NCI-H2196 (cell line): ENCODE measurements around the gene CIAO3.

Source experiments
- DNase-seq: peaks from one replicate; lab custom pipeline; 2025; ENCODE audit not compliant: unreplicated experiment; lab: John Stamatoyannopoulos, UW

The CIAO3 gene

DNA sequence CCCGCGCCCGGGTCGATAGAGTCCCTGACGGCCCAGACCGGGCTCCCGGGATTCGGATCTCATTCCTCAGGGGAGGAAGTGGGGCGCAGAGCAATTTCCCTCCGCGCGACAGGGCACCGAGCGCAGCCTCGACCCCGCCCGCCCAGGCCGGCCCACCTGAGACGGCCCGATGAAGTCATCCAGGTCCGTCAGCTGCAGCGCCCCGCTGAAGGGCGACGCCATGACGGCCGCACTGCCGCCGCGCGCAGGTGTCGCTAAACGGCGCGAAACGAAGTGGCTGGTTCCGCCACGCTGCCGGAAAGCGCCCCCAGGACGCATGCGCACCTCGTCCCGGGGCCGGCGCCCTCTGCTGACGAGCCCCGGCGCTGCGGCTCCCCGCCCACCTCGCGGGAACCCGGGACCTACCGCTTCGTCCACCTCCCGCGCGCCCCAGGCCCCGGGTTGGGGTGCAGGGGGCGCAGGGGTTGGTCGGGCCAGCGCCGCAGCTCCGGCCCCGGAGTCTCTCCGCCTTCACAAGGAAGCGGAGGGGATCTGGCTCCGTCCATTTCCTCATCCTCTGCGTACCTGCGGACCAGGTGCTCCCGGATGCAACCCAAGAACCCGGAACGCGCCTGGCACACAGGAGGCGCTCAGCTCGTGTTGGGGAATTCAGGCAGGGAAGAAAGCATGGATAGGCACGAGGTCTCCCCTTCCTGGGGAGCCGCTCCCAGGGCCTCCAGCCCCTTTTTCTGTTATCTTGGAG lies at the start of gene CIAO3:
Gene CIAO3 (minus strand): TSS at position 234 of the 742 bp plus-strand sequence. CDS start 12 bp downstream, at position 222.
- peak; percentile 96 for DNase-seq

DNA sequence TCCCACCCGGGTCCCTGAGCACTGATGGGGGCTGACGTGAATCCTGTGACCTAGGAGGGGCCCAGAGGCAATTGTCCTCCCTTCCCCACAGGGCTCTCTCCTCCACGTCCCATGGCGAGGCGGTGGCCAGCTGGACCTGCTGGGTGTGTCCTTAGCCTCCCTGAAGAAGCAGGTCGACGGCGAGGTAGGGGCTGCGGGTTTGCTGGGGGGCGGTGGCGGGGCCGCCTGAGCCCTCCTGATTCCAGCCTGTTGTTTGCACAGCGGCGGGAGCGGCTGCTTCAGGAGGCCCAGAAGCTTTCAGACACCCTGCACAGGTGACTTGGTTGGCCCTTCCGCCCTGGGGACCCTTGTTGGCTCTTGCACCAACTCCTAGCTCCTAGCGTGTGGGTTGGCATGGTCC lies 49.3 kb upstream of the CIAO3 start:
- DNase-seq, result no peak

DNA sequence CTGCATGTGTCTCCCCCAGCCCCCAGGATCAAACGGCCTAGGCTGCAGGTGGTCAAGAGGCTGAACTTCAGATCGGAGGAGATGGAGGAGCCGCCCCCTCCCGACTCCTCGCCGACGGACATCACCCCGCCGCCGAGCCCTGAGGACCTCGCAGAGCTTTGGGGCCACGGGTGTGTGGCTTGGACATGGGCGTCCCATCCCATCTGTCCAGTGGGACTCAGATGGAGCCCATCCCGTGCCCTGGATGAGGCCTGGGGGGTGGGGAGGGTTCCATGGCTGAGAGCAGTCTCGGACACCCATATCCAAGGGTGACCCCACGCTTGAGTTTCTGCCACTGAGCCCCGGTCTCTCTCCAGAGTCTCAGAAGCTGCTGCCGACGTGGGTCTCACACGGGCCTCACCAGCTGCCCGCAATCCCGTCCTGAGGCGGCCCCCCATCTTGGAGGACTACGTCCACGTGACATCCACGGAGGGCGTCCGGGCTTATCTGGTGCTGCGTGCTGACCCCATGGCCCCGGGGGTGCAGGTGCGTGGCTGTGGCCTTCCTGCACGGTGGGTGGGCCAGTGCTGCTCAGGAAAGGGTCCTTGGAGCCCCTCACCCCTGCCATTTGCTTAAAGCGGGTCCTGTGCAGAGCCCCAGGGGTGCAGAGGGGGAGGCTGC lies 48.5 kb upstream of the CIAO3 start:
- no peak for DNase-seq

GRCh38 chr16:788399-789126 lies 47.8 kb upstream of the CIAO3 start, which contains the start of gene CHTF18:
TSS of gene CHTF18 (plus strand) at chr16:788620. CDS start at chr16:788685, 65 bp downstream.
- DNase-seq, result peak; percentile 92

- no peak for DNase-seq
These were observed 47.2 kb upstream of the CIAO3 start, which contains the start of gene RPUSD1 for GRCh38 chr16:787978-788398. TSS of gene RPUSD1 (minus strand) at chr16:788381. CDS start at chr16:787737, 644 bp downstream.

DNA sequence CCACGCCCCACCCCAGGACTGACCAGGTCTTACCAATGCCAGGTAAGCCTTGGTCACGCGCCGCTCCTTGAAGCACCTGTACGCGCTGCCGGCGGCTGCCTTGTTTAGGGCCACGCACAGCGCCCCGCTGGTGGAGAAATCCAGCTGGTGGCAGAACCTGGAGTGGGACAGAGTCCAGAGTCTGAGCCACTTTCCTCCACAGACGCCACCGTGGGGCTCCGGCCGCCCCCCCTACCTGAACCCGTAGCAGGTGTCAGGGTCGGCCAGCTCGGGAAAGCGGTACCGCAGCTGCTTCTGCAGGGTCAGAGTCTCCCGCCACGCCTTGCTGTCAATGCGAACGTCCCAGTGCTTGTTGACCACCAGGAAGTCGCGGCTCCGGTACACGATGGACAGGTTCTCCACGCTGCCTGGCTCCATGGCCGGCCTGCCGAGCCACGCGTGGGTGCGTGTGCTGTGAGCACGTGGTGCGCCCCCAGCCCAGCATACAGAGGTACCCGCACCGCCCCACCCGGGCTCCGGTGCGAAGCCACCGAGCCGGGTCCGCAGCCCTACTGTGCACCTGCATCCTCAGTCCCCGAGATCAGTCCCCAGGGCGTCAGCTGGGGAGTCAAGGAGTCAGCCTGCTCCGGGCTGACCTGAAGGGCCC lies 46.6 kb upstream of the CIAO3 start:
- DNase-seq, result no peak

DNA sequence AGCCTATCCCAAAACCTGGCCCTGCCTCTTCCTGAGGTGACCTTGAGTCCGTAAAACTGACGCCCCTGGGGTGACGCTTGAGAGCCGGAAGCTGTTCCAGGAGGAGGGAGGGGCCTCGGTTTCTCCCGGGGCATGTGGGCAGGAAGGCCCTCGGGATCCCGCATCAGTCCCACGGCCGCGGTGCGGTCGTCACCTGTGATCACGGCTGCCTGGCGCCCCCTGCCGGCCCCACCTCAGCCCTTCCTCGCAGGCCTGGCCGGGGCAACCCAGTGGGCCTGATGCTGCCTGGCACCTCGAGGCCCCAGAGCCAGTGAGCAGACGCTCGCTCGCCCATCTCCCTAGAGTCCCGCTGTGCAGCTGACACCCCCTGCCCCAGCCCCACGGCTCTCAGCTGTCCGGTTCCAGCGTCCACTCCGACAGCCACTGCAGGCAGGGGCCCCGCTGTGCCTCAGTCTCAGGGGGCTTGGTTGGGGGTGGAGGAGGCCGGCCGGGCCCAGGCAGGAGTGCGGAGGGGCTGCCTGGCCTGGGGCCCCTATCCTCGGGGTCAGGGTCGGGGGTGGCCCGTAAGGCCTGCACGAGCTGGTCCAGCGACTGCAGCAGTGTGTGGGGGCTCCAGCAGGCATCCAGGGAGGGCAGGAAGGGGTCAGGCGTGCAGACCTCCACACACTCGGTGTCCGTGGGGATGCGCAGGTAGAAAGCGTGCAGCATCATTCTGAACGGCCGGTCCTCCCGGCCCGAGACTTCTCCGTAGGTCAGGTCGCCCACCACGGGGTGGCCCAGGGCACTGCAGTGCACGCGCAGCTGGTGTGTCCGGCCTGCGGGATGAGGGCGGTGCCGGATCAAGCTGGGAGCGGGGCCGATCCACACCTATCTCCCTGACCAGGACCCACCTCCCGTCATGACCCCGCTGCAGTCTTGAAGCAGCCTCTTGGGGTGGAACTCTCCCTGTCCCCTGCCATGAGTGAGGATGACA lies 45.1 kb upstream of the CIAO3 start:
- DNase-seq, result peak; percentile 33

- no peak for DNase-seq
These were observed 43.6 kb upstream of the CIAO3 start for GRCh38 chr16:784431-784830.

DNA sequence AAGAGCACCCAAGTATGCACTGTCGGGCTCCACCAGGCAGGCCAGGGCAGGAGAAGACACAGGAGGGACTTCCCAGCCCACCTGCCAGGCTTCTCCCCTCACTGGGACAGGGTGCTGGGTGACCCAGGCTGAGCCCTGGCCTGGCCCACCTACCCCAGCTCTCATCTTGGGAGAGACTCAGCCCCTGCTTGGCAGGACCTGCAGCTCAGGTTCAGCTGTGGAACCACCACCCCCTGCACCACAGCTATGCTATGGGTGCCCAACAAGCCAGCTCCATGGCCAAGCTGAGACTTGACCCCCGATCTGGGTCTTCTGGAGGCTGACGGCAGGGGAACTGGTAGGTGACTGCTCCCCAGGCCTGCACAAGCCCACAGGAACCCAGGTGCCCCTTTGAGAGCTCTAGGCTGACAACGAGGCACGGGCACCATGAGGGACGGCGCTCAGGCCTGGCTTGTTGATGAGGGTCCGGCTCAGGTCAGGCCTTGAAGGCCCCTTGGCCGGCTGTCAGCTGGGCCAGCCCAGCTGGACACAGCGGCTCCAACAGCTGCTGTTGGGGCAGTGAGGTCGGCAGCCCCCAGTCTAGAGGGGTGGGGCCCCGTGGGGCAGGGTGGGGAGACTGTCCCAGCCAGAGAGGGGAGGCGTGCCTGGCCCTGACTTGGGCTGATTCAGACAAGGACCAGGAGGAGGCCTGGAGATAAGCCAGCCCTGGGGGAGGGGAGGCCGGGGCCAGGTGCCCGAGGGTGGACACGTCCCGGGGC lies 42.8 kb upstream of the CIAO3 start:
- no peak for DNase-seq

GRCh38 chr16:782766-783403 lies 42.1 kb upstream of the CIAO3 start:
- no peak for DNase-seq

DNA sequence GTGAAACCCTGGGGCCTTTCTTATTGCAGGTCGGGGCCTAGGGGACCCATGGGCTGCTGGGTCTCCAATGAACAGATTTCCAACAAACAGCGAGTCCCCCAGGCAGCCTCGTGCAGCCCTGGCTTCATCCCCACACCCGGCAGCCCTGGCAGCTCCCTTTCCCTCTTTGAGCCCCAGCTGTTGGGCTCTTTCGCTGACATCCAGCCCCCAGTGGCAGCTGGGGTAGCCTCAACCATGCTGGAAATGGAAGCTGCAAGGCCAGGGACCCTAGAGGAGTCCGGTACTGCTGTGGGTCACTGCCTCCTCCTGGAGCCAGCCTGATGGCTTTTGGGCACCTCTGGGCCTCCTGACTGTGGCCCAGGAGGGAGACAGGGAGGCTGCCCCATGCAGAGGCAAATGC lies 41.5 kb upstream of the CIAO3 start:
- no peak for DNase-seq

- no peak for DNase-seq
These were observed 40.7 kb upstream of the CIAO3 start for GRCh38 chr16:781346-782010.

DNA sequence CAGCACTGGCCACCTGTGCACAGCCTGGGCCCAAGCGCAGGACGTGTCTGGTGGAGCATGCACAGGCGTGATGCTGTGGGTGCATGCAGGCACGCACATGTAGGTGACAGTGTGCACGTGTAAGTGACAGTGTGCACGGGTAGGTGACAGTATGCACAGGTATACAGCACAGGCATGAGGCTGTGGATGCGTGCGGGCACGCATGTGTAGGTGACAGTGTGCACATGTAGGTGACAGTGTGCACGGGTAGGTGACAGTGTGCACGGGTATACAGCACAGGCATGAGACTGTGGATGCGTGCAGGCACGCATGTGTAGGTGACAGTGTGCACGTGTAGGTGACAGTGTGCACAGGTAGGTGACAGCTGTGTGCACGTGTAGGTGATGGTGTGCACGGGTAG lies 39.5 kb upstream of the CIAO3 start:
- no peak for DNase-seq

- no peak for DNase-seq
These were observed 38.8 kb upstream of the CIAO3 start for GRCh38 chr16:779561-779960.

- no peak for DNase-seq
These were observed 38.2 kb upstream of the CIAO3 start for GRCh38 chr16:778909-779527.

DNA sequence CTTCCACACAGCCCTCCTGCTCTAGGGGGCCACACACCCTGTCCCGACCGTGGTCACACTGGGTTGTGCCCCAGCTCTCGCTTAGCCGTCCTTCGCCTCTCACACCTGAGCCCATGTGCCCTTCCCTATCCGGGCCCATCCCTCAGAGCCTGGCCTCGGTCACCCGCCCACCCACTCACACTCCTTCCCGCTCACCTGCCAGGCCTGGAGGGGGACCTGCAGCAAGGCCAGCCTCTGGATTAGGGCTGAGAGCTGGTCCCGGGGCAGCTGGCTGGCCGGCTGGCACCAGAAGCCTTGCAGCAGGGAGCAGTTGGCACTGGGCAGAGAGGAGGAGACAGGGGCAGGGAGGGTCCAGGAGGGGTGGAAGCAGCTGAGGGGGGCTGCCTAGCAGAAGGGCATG lies 37.6 kb upstream of the CIAO3 start:
- DNase-seq, result no peak

- DNase-seq, result no peak
These were observed 37.0 kb upstream of the CIAO3 start for GRCh38 chr16:777826-778225.

- no peak for DNase-seq
These were observed 36.0 kb upstream of the CIAO3 start for GRCh38 chr16:776824-777223.
